Left ventricle myocardium superior (tissue), 1 donor: ENCODE results near the gene TCEA3. TPM values are rescaled to one million over a fixed set of nuclear protein-coding genes. Genes with fewer than 3 reads are reported as not detected.
A peak's percentile ranks its signal among the peaks of the same experiment; 100 is the strongest.

Source experiments
- ATAC-seq: fragments of 200-7000 bp; cut with Tn5 transposase; one replicate; pipeline ENCODE4 v1.9.1; 2020; ENCODE audit warnings: mild to moderate bottlenecking, moderate library complexity
- DNase-seq: peaks from one replicate; pipeline ENCODE4 v3.0.0-alpha.2; 2020
- intact Hi-C: fragments of 100-400 bp; cut with micrococcal nuclease; formaldehyde crosslinking; loops from one replicate; pipeline ENCODE4 v1.11.0; 2022
- total RNA-seq: library from RNA; stranded (reverse); fragmentation: NEBNext Ultra II Directional; extraction: Animal tissue kit (Norgen Biotek cat#: 25700); gene quantifications from one replicate; pipeline ENCODE4 v1.2.1, GENCODE V29; 2021
- donor health status: DM: no; HTN: yes; CAD: no; lungs with severe emphysema.

The TCEA3 gene
- total RNA-seq, 1 donor from 2014 or later = 81.0 TPM

DNA sequence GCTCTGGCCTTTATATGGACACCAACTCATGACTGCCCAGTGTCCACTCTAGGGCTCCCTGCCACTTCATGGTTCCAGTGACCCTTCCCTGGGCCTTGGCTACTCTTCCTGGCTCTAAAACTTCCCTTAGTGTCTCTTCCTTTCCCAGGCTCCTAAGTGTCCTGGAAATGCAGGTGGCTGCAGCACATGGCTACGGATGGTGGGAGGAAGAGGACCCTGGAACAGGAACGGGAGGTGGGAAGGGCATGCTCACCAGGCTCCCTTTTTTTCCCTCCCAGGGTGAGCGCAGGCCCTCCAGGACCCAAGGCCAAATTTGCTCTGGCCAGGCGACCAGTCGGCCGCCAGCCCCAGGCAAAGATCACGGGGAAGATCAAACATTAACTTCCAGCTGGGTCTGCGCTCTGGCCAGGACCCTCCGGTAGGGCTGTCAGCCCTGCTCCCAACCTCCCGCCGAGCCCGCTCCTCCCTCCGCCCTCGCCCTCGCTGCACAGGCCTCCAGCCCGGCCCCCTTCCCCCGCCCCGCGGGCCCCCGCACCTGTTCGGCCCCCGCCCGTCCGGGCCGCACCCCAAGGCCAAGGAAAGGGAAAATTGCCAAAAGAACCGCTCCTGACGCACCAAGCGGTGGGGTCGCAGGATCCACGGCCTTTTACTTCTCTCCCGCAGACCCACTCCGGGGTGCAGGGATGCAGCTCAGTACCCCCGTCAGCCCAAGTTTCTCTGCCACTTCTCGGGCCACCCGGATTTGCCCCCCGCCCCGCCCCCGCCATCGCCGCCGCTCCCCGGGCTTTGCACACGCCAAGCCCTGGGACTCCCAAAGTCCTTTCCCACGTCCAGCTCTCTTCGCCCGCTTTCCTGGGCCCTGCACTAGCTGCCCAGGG lies 894 bp downstream of the TCEA3 start:
- ATAC-seq (peak; percentile 45), DNase-seq (peak; percentile 56)
- intact Hi-C loops = no loop called here

DNA sequence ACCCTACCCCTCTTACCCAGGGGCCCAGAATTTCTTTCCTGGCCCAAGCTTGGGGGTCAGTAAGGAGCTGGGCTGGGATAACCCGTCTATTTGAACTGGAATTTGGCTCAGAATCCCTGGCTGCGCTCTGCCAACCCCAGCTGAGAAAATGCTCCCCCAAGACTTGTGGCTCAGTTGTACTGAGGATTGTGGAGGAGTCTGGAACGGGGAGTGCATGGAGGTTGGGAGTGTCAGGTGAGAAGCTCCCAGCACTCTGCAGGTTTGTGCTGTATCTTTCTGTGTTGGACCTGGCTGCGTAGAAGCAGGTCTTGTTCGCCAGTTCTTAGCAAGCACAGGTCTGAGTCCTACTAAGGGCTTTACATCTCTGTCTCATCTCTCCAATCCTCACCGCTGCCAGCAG lies 1.6 kb downstream of the TCEA3 start:
- no peak for DNase-seq
- intact Hi-C loops = no loop called here
- ATAC-seq = peak; percentile 1

DNA sequence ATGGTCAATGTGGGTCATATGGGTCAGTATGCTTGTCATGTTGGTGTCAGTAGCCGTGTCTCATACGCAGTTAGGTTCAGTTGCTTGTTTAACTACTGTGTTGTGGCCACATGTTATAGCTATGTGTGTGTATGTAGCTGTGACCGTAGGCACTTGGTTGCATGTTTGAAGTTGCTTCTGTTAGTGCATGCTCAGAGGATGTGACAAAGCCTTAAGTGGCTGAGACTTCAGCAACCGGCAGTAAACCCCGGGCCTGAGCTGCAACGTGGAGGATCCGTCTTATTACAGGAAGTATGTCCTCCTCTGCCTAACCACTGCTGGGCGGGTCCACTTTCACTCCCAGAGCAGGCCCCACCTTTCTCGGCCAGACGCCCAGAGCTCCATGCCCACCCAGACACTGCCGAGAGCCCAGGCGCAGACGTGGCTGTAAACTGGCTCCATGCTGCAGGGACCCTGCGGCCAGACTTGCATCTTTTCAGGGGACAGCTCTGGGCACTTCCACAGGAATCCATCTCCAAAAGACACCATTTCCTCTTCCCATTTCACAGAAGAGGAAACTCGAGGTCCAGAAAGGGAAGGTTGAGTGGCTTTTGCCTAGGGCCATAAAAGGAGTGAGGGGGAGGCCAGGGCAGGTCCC lies 2.2 kb downstream of the TCEA3 start:
- intact Hi-C loops = no loop called here

DNA sequence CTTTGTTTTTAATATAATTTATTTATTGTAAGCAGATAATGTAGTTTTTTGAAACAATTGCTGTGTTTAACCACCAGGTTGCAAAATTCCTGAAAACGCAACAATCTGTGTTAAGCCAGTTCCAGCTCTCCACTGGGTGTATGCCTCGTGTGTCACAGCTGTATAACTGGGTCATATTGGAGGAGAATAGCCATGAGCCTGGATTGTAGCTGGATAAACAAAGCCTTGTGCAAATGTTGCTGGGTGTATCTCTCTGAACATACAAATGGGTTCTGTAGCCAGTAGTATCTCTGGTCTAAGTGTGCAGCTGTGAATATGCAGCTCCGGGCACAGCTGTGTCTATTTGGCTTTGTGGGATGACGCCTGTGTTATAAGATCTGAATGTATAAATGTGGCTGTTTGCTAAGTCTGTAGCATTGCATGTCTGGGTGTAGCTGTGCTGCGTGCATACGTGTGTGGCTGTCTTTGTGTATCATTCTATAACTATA lies 2.8 kb downstream of the TCEA3 start:
- peak; percentile 30 for ATAC-seq
- intact Hi-C loops = no loop called here
- no peak for DNase-seq

More for the DNA sequence above, 2.2 kb downstream of the TCEA3 start:
- DNase-seq = peak; percentile 83
- ATAC-seq = peak; percentile 53

DNA sequence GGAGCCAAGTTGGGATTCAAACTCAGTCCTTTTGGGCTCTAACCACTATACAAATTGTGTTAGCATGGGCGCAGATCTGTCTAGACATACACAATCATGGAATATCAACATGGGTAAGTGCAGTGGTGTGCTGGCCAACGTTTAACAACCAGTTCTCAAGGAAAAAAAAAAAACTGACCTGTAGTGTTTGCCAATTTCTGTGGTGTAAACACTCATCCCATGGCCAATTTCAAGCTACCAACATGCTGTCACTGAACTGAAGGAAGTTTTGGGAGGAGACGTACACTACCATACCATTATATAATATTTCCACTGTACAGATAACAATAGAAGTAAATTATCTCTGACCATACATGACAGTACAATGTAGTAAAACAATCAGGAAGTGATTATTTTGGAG lies 3.2 kb downstream of the TCEA3 start:
- DNase-seq (no peak), ATAC-seq (no peak)
- intact Hi-C loops = no loop called here

DNA sequence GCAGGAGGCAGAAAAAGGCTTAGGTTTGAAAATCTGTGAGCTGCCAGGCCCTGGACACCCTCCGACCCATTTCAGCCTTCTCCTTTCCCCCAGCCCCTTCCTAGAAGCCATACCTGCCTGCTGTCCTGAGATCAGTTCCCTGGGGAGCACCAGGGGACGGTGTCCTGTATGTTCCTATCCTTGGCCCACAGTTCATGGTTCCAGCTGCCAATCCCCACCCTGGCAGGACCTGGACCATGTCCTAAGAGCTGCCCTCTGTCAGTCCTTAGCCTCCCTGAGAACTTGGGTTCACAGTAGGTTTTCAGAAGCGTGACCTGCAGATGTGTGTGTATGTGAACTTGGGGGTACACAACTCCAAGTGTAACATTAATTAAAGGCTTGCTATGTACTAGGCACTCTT lies 3.8 kb downstream of the TCEA3 start:
- DNase-seq = no peak
- ATAC-seq = peak; percentile 8
- intact Hi-C loops = no loop called here

DNA sequence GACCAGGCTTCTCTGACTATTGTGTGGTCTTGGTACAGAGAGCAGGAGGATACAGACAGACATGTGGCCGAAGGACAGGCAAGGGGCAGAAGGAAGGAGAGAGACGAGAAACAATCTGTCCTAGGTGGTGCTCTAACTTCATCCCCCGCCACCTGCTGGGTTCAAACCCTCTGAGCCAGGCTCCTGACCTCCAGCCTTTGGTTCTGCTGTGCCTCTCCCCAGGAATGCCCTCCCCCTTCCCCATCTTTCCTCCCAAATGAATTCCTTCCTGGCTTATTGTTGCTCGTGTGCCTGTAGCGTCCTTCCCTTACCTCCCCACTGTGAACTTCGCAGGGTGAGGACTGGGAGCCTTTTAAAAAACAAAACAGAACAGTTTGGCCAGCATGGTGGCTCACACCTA lies 5.4 kb downstream of the TCEA3 start:
- DNase-seq = no peak
- ATAC-seq = no peak
- intact Hi-C loops = no loop called here

DNA sequence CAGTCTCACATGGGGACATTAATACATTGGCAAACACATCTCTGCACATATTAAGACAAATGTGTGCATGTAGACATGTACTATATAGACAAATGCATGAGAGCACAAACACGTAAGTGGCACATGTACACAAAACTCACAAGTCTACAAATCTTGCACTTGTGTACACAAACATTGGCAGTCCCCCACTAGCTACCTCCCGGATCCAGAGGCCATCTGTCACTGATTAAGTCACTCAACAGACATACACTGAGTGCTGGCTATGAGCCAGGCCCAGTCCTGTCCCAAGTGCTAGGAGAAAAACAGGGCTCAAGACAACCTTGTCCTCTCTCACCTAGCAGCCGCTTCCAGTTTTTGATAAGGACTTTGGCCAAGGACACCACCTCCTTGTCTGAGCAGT lies 7.0 kb downstream of the TCEA3 start:
- DNase-seq (peak; percentile 74), ATAC-seq (peak; percentile 57)
- intact Hi-C loops = no loop called here

DNA sequence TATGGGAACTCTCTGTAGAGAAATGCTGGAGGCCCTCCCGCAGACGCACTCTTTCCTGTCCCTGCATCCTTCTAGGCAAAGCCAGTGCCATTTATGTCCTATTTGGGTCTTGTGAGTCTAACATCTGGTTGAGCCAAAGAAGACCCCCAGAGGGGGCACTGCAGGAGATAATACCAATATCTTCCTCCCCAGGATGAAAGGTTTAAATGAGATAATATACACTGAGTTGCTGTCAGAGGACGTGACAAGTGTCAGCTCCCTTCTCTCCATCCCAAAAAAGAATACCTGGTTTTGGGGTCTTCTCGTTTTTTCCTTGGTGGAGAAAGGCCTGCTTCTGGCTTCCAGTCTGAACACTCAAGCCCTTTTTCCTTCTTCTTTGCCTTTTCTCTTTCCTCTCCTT lies 7.6 kb downstream of the TCEA3 start:
- DNase-seq (no peak), ATAC-seq (no peak)
- intact Hi-C loops = no loop called here

DNA sequence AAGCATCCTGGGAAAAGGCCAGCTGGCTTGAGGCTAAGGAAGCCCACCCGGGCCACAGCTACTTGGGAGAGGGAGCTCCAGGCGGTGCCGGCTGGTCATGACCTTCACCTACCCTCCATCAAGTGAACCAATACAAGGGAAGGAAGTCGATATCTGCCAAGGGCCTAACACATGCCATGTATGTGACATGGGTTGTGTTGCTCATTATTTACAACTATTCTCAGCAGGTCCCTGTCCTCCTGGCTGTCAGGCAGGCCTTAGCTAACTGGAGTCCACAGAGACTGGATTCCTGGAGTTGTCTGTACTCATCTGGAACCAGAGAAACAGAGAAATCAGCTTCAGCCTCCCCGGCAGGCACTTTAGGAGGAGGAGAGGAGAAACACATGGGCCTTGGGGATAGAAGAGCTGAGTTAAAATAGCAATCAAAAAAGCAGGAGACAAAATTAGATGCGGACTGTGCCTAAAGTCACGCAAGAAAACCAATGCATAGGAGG lies 15.7 kb downstream of the TCEA3 start:
- no peak for DNase-seq
- ATAC-seq = no peak
- intact Hi-C loops = loop anchor here (10.0 kb wide), 1 partner anchor 64 kb away; the partner anchor contains the start of gene HNRNPR

DNA sequence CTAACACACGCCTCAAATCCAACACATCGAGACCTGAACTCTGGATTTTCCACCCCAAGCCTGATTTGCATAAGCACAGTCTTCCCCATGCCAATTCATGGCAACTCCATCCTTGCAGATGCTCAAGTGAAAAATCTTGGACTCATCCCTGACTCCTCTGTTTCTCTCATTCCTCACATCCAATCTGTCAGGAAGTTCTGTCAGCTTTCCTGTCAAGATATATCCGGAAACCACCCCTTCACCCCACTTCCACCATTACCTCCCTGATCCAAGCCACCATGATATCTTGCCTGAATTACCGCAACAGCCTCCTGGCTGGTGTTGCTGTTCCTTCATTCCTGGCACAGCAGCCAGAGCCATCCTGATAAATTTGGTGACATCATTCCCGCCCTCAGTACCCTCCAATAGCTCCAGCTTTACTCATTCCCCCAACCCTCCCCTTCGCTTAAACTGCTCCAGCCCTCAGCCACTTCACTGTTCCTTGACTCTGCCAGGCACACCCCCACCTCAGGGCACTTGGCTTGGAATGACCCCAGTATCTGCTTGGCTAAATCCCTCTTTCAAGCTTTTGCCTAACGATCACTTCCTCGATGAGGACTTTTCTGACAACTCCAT lies 17.4 kb downstream of the TCEA3 start:
- intact Hi-C loops = loop anchor here (10.0 kb wide), 1 partner anchor 62 kb away; the partner anchor contains the start of gene HNRNPR
- DNase-seq (no peak), ATAC-seq (peak; percentile 77)

DNA sequence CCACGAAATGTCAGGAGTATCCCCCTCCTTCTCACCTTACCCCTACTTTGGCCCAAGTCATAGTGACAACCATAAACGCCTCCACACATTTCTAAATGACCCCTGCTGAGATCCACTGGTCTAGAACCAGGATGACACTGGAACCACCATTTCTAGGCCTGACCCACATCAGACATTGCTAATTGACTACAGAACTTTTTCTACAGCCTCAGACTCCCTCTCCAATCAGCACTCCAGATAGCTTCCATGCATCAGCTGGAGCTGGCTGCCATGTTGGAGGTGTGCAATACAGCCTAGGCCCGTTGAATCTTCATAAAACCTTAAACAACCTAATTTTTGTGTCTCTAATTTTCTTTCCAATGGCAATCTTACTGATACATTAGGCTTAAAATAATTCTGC lies 18.6 kb downstream of the TCEA3 start:
- ATAC-seq (no peak), DNase-seq (no peak)
- intact Hi-C loops = loop anchor here (10.0 kb wide), 1 partner anchor 61 kb away; the partner anchor contains the start of gene HNRNPR

DNA sequence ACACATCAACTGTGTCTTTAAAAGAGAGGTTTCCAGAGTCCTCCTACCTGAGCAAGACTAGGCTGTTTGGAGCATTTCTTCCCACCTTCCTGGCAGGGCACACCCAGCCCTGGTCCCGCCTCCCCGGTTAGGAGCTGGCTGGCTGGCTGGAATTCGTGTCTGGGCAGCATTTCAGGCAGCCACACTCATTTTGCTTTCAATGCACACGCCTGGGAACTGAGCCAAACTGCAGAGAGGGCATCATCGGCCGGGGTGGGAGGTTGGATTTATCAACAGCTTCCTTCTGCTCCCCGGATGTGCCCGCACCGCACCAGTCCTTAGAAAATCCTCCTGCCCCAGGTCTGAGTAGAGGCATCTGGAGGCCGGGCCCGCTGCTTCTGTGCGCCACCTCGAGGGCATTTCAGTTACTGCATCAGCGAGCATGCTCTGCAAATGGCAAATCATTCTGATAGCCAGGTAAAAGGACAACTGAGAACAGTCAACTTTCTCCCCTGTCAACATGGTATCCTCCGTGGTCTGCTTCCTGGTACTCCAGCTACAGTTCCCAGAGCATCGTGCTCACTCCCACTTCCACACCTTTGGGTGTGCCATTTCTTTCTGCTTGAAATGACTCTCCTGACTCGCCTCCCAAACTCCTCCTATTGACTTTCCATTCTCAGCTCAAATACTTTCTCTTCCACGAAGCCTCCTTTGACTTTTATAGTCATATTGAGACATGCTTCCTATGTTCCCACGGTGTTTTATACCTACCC lies 20.6 kb downstream of the TCEA3 start:
- intact Hi-C loops = loop anchor here (10.0 kb wide), 1 partner anchor 59 kb away; the partner anchor contains the start of gene HNRNPR
- DNase-seq (peak; percentile 91), ATAC-seq (peak; percentile 87)

DNA sequence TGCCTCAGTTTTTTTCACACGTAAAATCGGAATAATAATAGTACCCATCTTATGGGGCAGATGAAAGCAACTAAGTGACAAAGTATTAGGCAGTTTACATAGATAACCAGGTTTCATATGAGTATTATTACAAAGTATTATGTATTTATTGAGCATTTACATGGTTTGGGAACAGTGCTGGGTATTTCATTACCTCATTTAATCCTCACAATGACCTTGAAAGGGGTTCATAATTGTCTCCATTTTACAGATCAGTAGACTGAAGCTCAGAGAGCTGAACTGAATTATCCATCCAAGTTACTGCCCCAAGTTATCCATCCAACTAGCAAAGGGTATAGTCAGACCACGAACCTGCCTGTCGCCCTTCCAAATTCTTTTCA lies 21.2 kb downstream of the TCEA3 start:
- DNase-seq (no peak), ATAC-seq (no peak)
- intact Hi-C loops = loop anchor here (10.0 kb wide), 1 partner anchor 59 kb away; the partner anchor contains the start of gene HNRNPR

DNA sequence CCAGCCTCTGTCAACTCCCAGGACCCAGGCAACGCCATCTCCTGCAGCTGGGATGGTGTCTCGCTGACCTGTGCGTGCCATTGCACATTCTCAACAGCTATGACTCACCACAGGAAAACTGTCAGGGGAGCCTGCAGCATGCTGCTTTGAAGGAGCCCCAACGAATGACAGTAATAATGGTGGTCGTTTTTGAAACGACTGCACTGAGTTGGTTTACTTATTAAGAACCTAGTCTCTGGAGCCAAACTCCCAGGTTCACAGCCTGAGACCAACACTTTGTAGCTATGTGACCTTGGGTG lies 21.6 kb downstream of the TCEA3 start:
- DNase-seq (no peak), ATAC-seq (peak; percentile 6)
- intact Hi-C loops = loop anchor here (10.0 kb wide), 1 partner anchor 58 kb away; the partner anchor contains the start of gene HNRNPR

DNA sequence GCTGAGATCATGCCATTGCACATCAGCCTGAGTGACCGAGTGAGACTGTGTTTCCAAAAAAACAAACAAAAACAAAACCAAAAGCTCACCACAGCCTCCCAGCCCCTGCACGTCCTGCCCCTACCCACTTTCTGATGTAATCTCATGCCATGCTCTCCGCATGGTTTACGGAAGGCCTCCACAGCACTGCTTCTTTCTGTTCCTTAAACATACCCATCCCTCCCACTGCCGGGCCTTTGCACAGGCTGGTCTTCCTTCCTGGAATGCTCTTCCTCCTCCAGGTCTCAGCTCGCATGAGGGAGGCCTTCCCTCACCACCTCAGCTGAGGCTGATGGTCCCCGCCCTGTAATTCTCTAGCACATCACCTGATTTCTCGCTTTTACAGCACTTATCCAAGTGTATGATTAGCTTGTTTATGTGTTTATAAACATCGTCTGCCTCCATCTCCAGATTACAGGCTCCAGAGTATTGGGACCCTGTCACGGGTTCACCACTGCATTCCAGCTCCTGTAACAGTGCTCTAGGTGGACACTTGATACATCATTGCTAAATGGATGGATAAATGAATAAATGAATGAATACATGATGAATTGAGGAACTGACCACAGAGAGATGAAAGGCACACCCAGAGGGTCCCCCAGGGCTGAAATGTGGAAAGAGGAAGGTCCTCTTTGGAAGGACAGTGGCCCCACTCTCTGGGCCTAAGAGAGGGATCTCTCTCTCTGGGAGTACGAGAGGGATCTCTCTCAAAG lies 22.1 kb downstream of the TCEA3 start:
- DNase-seq = peak; percentile 35
- intact Hi-C loops = loop anchor here (10.0 kb wide), 1 partner anchor 58 kb away; the partner anchor contains the start of gene HNRNPR
- no peak for ATAC-seq

DNA sequence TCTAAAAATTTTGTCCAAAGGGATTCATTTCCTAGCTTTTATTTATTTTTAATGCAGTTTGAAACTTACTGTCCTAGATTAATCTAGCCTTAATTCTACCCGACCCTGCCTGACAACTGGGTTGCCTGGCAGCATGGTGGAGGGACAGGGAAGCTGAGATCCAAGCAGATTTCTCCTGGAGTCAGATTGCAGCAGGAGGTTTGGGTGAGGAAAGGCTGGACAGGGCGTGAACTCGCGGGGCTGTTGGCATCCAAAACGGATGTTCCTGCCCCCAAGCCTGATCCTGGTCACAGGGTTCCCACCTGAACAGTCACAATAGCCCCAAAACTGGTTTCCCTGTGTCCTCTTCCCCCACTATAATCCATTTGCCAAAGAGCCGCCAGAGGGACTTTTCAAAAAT lies 23.2 kb downstream of the TCEA3 start:
- DNase-seq (no peak), ATAC-seq (no peak)
- intact Hi-C loops = loop anchor here (10.0 kb wide), 1 partner anchor 57 kb away; the partner anchor contains the start of gene HNRNPR
